Stimulated activated CD8-positive, alpha-beta memory T cell treated with anti-CD3 and anti-CD28 coated beads, Interleukin-12 subunit alpha, Interleukin-12 subunit beta, amount 100 ng/mL, for 4 hours (primary cell): ENCODE measurements around the gene C9orf78.
"Not testable (repeated sequence)": the region's sequence is repeated elsewhere in the genome, so short reads cannot be mapped to it uniquely, and the experiment has no call there.

ENCODE experiments used
- DNase-seq: peaks from one replicate; pipeline ENCODE4 v3.0.0-alpha.2; 2020; ENCODE audit warnings: low read depth

C9orf78 gene

GRCh38 chr9:129812385-129812784 is 22.7 kb downstream of the C9orf78 start:
- DNase-seq: no peak

GRCh38 chr9:129811967-129812363 is 23.1 kb downstream of the C9orf78 start:
- no peak for DNase-seq

GRCh38 chr9:129810788-129811187 is 24.3 kb downstream of the C9orf78 start:
- DNase-seq: no peak

GRCh38 chr9:129810116-129810515 is 25.0 kb downstream of the C9orf78 start:
- no peak for DNase-seq

GRCh38 chr9:129809346-129809745 is 25.7 kb downstream of the C9orf78 start:
- no peak for DNase-seq

- no peak for DNase-seq
Observed at GRCh38 chr9:129806061-129806460, 29.0 kb downstream of the C9orf78 start.

GRCh38 chr9:129803676-129804060 is 31.4 kb downstream of the C9orf78 start:
- DNase-seq: no peak

- DNase-seq: peak; percentile 92
Observed at GRCh38 chr9:129802833-129803675, 32.0 kb downstream of the C9orf78 start, which contains the start of gene TOR1B. Gene TOR1B (plus strand): TSS chr9:129803184. CDS start chr9:129803213, 29 bp downstream.

- no peak for DNase-seq
Observed at GRCh38 chr9:129801504-129801903, 33.6 kb downstream of the C9orf78 start.

- no peak for DNase-seq
Observed at GRCh38 chr9:129798973-129799372, 36.1 kb downstream of the C9orf78 start.

GRCh38 chr9:129796029-129796428 is 39.0 kb downstream of the C9orf78 start:
- not testable (repeated sequence) for DNase-seq

GRCh38 chr9:129794549-129794948 is 40.5 kb downstream of the C9orf78 start:
- DNase-seq: no peak

- no peak for DNase-seq
Observed at GRCh38 chr9:129786481-129786880, 48.6 kb downstream of the C9orf78 start.

GRCh38 chr9:129785866-129786265 is 49.2 kb downstream of the C9orf78 start:
- DNase-seq: no peak

GRCh38 chr9:129784970-129785369 is 50.1 kb downstream of the C9orf78 start:
- not testable (repeated sequence) for DNase-seq

GRCh38 chr9:129783516-129784361 is 51.3 kb downstream of the C9orf78 start:
- peak; percentile 41 for DNase-seq

GRCh38 chr9:129781981-129782380 is 53.1 kb downstream of the C9orf78 start:
- no peak for DNase-seq

- DNase-seq: no peak
Observed at GRCh38 chr9:129781131-129781530, 53.9 kb downstream of the C9orf78 start.

- no peak for DNase-seq
Observed at GRCh38 chr9:129779560-129780190, 55.4 kb downstream of the C9orf78 start.

GRCh38 chr9:129778469-129778868 is 56.6 kb downstream of the C9orf78 start:
- DNase-seq: no peak

GRCh38 chr9:129777769-129778130 is 57.3 kb downstream of the C9orf78 start:
- DNase-seq: no peak
